IPS-18a (cell line): ENCODE data around the gene MVD.
A peak's percentile ranks its signal among the peaks of the same experiment; 100 is the strongest.

ENCODE experiments used
- H3K27ac ChIP-seq: one replicate; pipeline ENCODE4 v1.5.1; 2013; ENCODE audit warnings: low read length
- H3K27me3 ChIP-seq: one replicate; pipeline ENCODE4 v1.6.1; 2013; ENCODE audit warnings: mild to moderate bottlenecking, low read length; ENCODE audit not compliant: control insufficient read depth, insufficient read depth
- H3K36me3 ChIP-seq: one replicate; pipeline ENCODE4 v1.6.1; 2013; ENCODE audit warnings: low read depth, low read length; ENCODE audit not compliant: control insufficient read depth
- H3K4me1 ChIP-seq: one replicate; pipeline ENCODE4 v1.6.1; 2013; ENCODE audit warnings: low read depth, low read length; ENCODE audit not compliant: control insufficient read depth
- H3K4me3 ChIP-seq: one replicate; pipeline ENCODE4 v1.5.1; 2013; ENCODE audit warnings: low read length
- H3K9ac ChIP-seq: one replicate; pipeline ENCODE4 v1.6.1; 2013; ENCODE audit warnings: mild to moderate bottlenecking, low read length, moderate library complexity
- H3K9me3 ChIP-seq: one replicate; pipeline ENCODE4 v1.6.1; 2013; ENCODE audit warnings: low read depth, low read length; ENCODE audit not compliant: control insufficient read depth

Gene MVD, protein sequence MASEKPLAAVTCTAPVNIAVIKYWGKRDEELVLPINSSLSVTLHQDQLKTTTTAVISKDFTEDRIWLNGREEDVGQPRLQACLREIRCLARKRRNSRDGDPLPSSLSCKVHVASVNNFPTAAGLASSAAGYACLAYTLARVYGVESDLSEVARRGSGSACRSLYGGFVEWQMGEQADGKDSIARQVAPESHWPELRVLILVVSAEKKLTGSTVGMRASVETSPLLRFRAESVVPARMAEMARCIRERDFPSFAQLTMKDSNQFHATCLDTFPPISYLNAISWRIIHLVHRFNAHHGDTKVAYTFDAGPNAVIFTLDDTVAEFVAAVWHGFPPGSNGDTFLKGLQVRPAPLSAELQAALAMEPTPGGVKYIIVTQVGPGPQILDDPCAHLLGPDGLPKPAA

DNA sequence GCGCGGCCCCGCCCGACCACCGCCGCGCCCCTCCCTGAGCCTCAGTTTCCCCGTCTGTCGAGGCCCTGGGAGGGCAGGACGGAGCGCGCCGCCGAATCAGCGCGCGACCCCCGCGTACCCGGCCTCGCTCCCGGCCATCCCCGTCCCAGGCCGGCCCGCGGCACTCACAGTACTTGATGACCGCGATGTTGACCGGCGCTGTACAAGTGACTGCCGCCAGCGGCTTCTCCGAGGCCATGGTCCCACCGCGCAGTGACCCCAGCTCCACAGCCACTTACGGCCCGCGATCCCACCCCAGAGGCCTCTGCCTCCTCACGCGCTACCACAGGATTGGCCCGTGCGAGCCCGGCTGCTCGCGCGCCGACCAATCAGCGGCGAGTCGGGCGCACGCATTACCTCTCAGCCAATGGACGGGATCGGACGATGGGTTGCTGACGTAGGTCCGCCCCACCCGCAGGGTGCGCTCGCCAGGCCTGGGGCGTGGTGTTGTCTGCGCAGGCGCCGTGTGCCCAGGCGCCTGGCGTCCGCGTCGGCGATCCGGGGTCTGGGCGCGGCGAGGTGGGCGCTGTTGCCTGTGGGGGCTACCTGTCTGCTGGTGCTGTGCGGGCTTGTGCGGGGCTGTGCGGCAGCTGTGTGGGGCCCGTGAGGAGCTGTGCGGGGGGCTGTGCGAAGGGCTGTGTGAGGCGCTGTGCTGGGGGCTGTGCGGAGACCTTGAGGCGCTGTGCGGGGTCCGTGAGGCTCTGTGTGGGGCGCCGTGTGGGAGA, at the start of gene MVD:
Gene MVD (minus strand): TSS at position 249 of the 764 bp plus-strand sequence. CDS start 11 bp downstream, at position 238.
- Histone ChIP-seq H3K4me3 (peak within 1 kb of the TSS; percentile 81), H3K27me3 (no peaks in the 10 kb centered on the region), H3K9ac (peak within 1 kb of the TSS; percentile 70), H3K27ac (no peak within 1 kb of the TSS), H3K9me3 (no peaks in the 10 kb centered on the region), H3K4me1 (no peaks in the 10 kb centered on the region), H3K36me3 (no peaks in the 10 kb centered on the region)

- H3K9me3 ChIP-seq: no peaks in the 10 kb centered on the region
- H3K4me1 ChIP-seq: no peaks in the 10 kb centered on the region
- H3K36me3 ChIP-seq: peaks cover 23% of the 10 kb centered on the region
- H3K4me3 ChIP-seq: no peak overlapping the region
- H3K9ac ChIP-seq: no peak overlapping the region
- no peaks in the 10 kb centered on the region for H3K27me3 ChIP-seq
- no peak overlapping the region for H3K27ac ChIP-seq
These were observed 49.6 kb upstream of the MVD start for GRCh38 chr16:88712362-88712979.

DNA sequence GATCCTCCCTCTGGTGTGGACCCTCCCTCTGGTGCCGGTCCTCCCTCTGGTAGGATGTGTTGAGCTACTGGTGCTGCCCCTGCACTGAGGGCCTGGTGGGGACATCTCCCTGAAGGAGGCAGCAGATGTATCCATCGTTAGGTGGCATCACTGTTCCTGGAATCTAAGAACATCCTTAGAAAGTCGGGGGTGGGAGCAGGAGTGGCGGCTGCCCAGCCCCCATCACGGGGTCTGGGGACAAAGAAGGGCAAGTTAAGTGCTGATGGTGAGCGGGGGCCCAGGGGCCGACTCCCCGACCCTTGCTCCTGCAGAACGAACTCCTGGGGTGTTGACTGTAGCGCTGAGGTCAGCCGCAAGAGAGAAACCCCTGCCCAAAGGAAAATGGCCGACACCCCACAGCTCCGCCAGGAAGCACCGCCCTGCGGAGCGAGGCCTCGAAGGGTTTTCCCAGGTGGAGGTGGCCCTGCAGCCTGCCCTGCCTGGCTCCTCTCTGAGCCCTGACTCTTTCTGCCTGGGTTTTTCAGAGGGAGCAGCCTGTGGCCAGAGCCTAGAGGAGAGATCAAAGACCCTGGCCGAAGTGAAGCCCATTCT, 49.0 kb upstream of the MVD start:
- Histone ChIP-seq H3K4me3 (no peak overlapping the region), H3K9me3 (no peaks in the 10 kb centered on the region), H3K4me1 (no peaks in the 10 kb centered on the region), H3K27ac (no peak overlapping the region), H3K27me3 (no peaks in the 10 kb centered on the region), H3K9ac (no peak overlapping the region), H3K36me3 (peaks cover 20% of the 10 kb centered on the region)

DNA sequence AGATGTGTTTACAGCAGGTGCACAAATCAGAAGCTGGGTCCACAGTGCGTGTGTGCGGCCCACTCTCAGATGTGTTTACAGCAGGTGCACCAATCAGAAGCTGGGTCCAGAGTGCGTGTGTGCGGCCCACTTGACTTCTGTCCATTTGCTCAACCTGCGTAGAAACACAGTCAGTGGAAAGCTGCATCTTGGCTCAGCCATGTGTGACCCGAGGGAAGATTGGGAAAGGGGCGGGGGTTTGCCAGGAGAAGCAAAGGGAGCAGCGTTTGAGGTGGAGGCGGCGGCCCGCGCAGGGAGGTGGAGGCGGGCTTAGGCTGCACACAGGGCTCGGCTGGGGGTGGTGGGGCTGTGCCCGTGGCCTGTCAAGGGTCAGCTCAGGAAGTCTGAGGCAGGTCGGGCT, 47.7 kb upstream of the MVD start:
- Histone ChIP-seq H3K4me3 (no peak overlapping the region), H3K9me3 (no peaks in the 10 kb centered on the region), H3K27ac (no peak overlapping the region), H3K9ac (no peak overlapping the region), H3K36me3 (peaks cover 12% of the 10 kb centered on the region), H3K4me1 (no peaks in the 10 kb centered on the region), H3K27me3 (no peaks in the 10 kb centered on the region)

DNA sequence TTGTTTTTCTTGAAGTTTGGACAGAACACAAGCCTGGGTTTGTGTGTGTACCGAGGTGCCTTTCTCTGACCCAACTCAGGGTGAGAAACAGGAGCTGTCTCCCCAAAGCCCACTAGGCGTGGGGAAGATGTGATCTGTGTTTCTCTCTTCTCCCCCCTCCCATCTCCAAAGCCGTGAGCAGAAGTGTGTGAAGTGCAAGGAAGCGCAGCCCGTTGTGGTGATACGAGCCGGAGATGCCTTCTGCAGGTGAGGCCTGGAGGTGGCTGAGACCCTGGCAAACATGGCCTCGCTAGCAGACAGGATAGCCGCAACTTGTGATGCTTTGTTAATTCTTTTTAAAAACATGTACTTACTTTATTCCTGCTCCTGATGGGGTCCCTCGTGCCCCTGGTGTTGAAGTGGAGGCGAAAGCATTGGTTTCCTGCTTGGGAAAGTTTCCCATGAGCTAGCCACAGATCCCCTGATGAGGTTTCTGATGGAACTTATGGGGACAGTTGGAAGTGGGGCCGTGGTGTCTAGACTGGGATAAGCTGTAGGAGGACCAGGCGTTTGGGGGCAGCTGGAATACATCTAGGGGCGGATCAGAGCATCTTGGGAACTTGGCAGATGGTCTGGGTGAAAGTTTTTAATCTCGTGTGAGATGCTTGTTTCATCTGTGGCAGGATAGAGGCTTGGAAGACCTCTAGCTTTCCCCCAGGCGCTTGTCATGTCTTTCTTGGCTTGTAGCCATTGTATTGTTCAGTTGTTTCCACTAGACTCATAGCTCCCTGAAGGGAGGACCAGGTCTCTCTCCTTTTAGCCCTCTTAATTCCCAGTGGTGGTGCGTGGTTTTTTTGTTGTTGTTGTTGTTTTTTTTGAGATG, 44.3 kb upstream of the MVD start:
- peak overlapping the region; percentile 92 for H3K4me3 ChIP-seq
- no peaks in the 10 kb centered on the region for H3K9me3 ChIP-seq
- H3K27me3 ChIP-seq: no peaks in the 10 kb centered on the region
- H3K27ac ChIP-seq: no peak overlapping the region
- peak overlapping the region; percentile 70 for H3K9ac ChIP-seq
- no peaks in the 10 kb centered on the region for H3K4me1 ChIP-seq
- H3K36me3 ChIP-seq: no peaks in the 10 kb centered on the region

DNA sequence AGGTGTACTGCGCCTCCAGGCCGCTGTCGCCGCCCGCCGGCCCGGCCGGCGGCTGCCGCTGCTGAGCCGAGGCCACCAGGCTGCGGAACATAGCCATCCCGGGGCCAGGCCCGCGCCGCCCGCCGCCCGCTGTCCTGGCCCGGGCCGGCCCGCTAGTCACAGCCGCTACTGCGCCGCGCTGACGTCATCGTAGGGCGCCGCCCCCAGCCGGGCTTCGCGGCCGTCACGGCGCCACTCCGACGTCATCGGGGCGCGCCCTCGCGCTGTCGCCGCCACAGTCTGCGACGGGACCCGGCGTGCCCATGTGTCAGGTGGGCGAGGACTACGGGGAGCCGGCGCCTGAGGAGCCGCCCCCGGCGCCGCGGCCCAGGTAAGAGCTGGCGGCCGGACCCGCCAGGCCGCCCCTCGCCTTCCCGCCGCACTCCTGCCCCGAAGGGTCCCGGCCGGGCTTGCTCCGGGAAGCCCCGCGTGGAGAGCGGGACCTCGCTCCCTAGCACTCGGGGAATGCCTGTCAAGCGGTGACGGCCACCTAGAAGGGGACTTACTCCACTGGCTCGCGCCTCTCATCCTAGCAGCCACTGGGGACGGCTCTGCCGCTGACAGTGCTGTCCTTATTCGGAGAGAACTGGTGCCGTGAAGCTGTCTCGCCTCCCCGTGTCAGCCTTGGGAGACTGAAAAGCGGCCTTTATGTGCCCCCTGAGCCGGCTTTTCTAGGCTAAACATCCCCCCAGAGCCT, 43.5 kb upstream of the MVD start, which contains the start of the genes CTU2 and RNF166:
Gene CTU2 (plus strand): TSS at position 275 of the 736 bp plus-strand sequence. CDS start 28 bp downstream, at position 303.
Gene RNF166 (minus strand): TSS at position 180 of the 736 bp plus-strand sequence. CDS start 83 bp downstream, at position 97.
- H3K9me3 ChIP-seq: no peaks in the 10 kb centered on the region
- H3K36me3 ChIP-seq: no peaks in the 10 kb centered on the region
- H3K27me3 ChIP-seq: no peaks in the 10 kb centered on the region
- peak within 1 kb of the TSS; percentile 92 for H3K4me3 ChIP-seq
- peak within 1 kb of the TSS; percentile 70 for H3K9ac ChIP-seq
- no peaks in the 10 kb centered on the region for H3K4me1 ChIP-seq
- no peak within 1 kb of the TSS for H3K27ac ChIP-seq

DNA sequence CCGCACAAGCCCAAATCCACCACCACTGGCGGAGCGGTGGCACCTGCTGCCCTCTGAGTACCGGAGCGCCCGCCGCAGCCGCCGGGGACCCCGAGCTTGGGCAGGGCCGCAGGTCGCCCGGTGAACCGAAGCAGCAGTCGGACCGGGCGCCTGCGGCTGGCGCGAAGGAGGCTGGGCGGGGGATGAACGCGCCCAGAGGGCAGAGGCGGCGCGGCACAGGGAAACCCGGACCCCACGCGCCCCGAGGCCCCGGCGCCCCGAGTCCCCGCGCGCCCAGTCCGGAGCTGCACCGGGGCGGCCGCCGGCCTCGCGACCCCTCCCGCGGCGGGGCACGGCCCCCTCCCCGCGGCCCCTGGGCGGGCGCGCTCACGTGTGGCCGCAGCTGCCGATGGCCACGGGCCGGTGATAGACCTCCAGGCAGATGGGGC, 42.9 kb upstream of the MVD start:
- Histone ChIP-seq H3K36me3 (no peaks in the 10 kb centered on the region), H3K4me1 (no peaks in the 10 kb centered on the region), H3K27ac (no peak overlapping the region)

DNA sequence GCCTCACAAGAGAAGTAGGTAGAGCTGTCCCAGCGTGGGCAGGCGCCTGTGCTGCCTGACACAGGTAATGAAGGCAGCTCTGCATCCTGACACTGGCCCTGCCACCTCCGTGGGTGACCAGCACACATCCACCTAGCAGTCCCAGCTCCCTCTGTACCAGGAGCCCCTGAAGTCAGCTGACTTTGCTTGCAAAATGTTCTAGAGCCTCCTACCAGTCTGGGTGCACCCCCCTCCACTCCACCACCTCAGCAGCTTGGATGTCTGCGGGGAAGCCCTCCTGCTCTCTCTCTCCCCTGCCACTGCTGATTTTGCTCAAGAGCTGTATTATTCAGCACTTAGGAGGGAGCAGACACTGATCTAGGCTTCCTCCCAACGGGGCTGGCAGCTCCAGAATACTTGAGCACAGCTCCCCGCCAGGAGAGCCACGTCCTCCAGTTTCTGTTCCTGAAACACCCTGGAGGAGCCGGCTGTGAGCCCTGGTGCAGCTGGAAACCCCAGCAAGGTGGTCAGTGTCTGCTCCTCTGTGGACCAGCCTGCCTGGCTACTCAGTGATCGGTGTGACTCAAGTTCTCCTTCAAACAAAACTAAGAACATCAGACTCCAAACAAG, 42.3 kb upstream of the MVD start:
- no peaks in the 10 kb centered on the region for H3K9me3 ChIP-seq
- peak overlapping the region; percentile 57 for H3K4me3 ChIP-seq
- H3K4me1 ChIP-seq: no peaks in the 10 kb centered on the region
- H3K27me3 ChIP-seq: no peaks in the 10 kb centered on the region
- peak overlapping the region; percentile 26 for H3K9ac ChIP-seq
- no peak overlapping the region for H3K27ac ChIP-seq
- no peaks in the 10 kb centered on the region for H3K36me3 ChIP-seq

More for the DNA sequence above, 42.9 kb upstream of the MVD start:
- Histone ChIP-seq H3K9me3 (no peaks in the 10 kb centered on the region), H3K9ac (peak overlapping the region; percentile 26), H3K4me3 (peak overlapping the region; percentile 92), H3K27me3 (no peaks in the 10 kb centered on the region)

DNA sequence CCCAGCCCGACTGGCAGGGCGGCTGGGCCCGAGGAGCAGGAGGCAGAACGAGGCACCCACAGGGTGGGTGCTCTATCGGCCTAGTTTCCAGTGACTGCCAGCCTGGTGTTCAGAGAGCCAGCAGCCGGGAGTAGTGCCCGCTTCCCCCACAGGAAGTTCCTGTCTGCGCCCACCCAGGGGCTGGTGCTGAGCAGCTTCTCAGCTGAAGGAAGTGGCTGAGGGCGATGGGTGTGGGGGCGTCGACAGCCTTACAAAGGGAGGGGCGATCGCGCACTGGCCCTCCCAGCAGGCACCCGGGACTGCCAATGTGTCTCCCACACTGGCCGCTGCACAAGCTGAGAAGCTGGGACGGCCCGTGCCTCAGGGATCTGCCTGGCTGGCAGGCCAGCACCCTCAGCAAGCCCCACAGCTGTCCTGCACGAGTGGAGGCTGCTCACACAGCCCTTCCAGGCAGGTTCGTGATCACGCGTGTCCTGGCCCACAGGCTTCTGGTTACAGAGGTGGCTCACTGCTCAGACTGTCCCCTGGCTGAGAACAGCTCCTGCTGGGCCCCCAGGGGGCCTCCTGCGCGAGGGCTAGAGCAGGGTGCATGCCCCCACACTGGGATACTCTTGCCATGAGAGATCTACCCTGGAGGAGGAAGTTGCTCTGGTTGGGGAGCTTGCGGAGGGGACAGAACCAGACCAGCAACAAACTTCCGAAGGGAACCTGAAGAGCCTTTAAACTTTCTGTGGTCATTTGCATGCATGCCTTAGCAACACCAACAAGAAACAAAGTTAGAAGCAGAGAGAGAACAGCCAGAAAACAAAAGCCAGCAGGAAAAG, 40.8 kb upstream of the MVD start:
- Histone ChIP-seq H3K4me3 (no peak overlapping the region), H3K4me1 (no peaks in the 10 kb centered on the region), H3K36me3 (no peaks in the 10 kb centered on the region), H3K27ac (no peak overlapping the region), H3K27me3 (no peaks in the 10 kb centered on the region), H3K9me3 (no peaks in the 10 kb centered on the region), H3K9ac (no peak overlapping the region)
